22Rv1 (cell line): ENCODE results near the gene NPTXR.

Experiments used
- ZFX ChIP-seq: fragments of 450-650 bp; IDR thresholded peaks from 2 replicates; pipeline ENCODE4 v1.6.1; 2017; ENCODE audit warnings: antibody characterized with exemption, borderline replicate concordance
- TF ChIP-seq, protein P1 (sequence below): fragments of 450-650 bp; IDR thresholded peaks from 2 replicates; pipeline ENCODE4 v1.5.1; 2017; ENCODE audit warnings: mild to moderate bottlenecking

DNA sequence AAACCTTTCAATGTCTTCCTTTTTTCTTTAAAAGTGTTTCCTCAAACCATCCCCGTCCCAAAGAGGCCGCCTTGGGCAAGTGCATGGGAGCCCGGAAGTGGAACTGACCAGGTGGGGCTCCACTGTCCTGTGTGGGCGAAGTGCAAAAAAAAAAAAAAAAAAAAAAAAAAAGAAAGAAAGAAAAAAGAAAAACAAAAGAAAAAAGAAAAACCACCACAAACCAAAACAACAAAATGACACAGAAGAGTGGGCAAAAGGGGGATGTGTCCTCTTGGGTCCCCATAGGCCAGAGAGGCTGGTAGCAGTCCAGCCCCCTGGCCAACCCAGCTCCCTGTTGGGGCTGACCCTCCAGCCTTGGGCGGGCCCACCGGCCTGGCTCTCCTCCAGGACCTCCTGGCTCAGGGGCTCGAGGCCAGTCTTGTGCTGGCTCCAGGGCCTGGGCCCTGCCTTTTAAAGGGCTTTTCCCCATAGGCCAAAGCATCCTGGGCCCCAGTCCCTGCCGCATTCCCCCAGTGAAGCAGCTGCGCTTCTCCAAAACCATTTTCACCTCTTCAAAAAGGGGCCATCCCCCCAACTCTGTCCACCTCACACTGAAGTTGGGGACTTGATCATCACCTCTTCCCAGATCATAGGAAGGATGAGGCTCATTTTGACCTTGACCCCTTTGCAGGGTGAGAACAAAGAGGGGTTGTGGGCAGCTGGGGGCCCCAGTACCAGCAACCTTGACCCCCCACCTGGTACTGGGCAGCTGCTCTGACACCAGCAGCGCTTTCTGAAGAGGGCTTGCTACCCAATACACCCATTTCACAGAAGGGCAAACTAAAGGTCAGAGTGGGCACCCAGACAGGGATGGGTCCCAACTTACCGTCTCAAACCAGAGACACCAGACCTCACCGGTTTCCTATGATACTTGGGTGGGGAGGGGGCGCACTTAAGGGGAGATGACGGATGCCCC, 18.8 kb upstream of the NPTXR start:
- TF ChIP-seq, protein P1, sequence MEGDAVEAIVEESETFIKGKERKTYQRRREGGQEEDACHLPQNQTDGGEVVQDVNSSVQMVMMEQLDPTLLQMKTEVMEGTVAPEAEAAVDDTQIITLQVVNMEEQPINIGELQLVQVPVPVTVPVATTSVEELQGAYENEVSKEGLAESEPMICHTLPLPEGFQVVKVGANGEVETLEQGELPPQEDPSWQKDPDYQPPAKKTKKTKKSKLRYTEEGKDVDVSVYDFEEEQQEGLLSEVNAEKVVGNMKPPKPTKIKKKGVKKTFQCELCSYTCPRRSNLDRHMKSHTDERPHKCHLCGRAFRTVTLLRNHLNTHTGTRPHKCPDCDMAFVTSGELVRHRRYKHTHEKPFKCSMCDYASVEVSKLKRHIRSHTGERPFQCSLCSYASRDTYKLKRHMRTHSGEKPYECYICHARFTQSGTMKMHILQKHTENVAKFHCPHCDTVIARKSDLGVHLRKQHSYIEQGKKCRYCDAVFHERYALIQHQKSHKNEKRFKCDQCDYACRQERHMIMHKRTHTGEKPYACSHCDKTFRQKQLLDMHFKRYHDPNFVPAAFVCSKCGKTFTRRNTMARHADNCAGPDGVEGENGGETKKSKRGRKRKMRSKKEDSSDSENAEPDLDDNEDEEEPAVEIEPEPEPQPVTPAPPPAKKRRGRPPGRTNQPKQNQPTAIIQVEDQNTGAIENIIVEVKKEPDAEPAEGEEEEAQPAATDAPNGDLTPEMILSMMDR, result no peak
- no peak for TF ChIP-seq ZFX
